Mesodermal cell (in vitro differentiated cells): Measurements from ENCODE around the gene CACNA1E.

Experiments used
- H3K27ac ChIP-seq: 2 replicates; pipeline ENCODE4 v1.7.0; 2013; ENCODE audit warnings: mild to moderate bottlenecking, low read depth, low read length, moderate library complexity; ENCODE audit not compliant: severe bottlenecking
- H3K36me3 ChIP-seq: 2 replicates; pipeline ENCODE4 v1.7.1; 2013; ENCODE audit warnings: mild to moderate bottlenecking, low read length, moderate library complexity; ENCODE audit not compliant: control insufficient read depth, insufficient read depth
- H3K4me1 ChIP-seq: one replicate; pipeline ENCODE4 v1.7.1; 2013; ENCODE audit warnings: mild to moderate bottlenecking, low read length; ENCODE audit not compliant: insufficient read depth, control insufficient read depth, poor library complexity, severe bottlenecking
- H3K4me3 ChIP-seq: 2 replicates; pipeline ENCODE4 v1.7.0; 2013; ENCODE audit warnings: low read length, control low read depth, mild to moderate bottlenecking; ENCODE audit not compliant: insufficient read depth, poor library complexity, severe bottlenecking; ENCODE audit errors: extremely low read depth
- H3K9me3 ChIP-seq: 2 replicates; pipeline ENCODE4 v1.7.1; 2013; ENCODE audit warnings: mild to moderate bottlenecking, low read length, moderate library complexity; ENCODE audit not compliant: control insufficient read depth
- WGBS, 2 experiments: methylation state at CpG; one replicate each; pipeline ENCODE4 v1.1.5; 2013; ENCODE audit warnings: missing lambda C conversion rate in 2 of 2; ENCODE audit not compliant: insufficient coverage in 2 of 2; 5-methylcytosine and 5-hydroxymethylcytosine counted together

CACNA1E gene

GRCh38 chr1:181676269-181676668, 193.0 kb downstream of the CACNA1E start:
- H3K4me3 ChIP-seq: no peak overlapping the region
- H3K36me3 ChIP-seq: no peaks in the 10 kb centered on the region
- no peak overlapping the region for H3K27ac ChIP-seq
- no peaks in the 10 kb centered on the region for H3K4me1 ChIP-seq
- H3K9me3 ChIP-seq: no peaks in the 10 kb centered on the region
- WGBS, 2 experiments: 63 to 90% methylated on average over 2 to 3 of the region's 6 CpGs

DNA sequence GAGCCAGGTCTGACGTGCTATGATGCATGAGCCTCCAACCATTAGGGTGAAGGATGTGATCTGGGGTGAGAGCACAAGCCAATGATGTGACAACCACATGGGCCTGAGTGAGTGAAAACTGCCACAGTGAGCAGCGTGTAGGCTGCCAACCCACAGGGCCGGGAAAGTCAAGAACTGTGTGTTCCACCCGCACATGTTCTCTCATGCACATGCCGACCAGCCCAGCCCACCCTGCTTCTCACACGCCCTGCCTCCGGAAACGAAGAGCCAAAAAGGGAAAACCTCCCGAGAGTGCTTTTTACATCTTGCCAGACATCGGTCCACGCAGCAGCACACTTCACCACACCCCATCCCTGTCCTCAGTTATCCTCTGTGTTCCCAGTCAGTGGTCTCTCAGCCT, 197.0 kb downstream of the CACNA1E start:
- Histone ChIP-seq H3K36me3 (no peaks in the 10 kb centered on the region), H3K9me3 (no peaks in the 10 kb centered on the region), H3K4me1 (no peaks in the 10 kb centered on the region), H3K27ac (no peak overlapping the region), H3K4me3 (no peak overlapping the region)
- WGBS, 2 experiments: 94 to 97% methylated on average over 11 of the region's 11 CpGs

- no peak overlapping the region for H3K4me3 ChIP-seq
- no peaks in the 10 kb centered on the region for H3K36me3 ChIP-seq
- H3K9me3 ChIP-seq: no peaks in the 10 kb centered on the region
- H3K27ac ChIP-seq: no peak overlapping the region
- WGBS, 2 experiments: 88 to 90% methylated on average over 4 to 6 of the region's 7 CpGs
- H3K4me1 ChIP-seq: no peaks in the 10 kb centered on the region
Observed at GRCh38 chr1:181680871-181681270, 197.6 kb downstream of the CACNA1E start.

DNA sequence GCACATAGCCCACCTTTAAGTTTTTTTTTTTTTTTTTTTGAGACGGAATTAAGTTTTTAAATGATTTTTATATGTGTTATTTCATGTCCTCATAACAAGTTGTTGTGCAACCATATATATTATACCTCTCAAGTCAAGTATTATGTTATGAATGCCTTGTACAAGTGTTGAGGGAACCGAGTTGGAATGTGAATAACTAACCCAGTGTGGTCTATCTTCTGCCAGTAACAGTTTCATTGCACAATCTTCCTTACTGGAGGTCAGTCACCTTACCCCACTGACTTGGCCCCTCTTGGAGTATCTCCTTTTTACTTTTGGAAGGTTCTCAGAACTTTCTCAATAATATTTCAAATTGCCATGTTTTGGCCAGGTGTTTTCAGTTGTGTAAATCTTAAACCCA, 201.9 kb downstream of the CACNA1E start:
- Histone ChIP-seq H3K4me1 (no peaks in the 10 kb centered on the region), H3K36me3 (no peaks in the 10 kb centered on the region), H3K4me3 (no peak overlapping the region), H3K27ac (no peak overlapping the region), H3K9me3 (no peaks in the 10 kb centered on the region)
- 80% methylated on average over 1 of the region's 2 CpGs; no CpG with 5 or more reads in 1 of the 2 experiments for WGBS, 2 experiments

DNA sequence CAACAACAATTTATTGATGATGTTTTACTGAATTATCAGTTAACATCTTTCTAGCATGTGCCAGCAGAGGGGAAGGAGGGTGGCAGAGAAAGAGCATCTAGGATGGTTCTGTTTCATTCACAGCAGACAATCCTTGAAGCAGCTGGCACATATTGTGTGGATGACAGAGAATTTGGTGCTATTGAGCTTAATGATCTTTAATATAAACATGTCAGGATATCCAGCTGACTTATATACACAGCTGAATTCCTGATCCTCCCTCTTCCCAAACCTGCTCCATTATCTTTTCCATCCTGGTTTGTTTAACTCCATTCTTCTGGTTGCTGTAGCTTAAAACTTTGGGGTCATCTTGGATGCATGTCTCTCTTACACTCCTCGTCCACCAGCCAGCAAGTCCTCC, 218.6 kb downstream of the CACNA1E start:
- H3K9me3 ChIP-seq: no peaks in the 10 kb centered on the region
- H3K27ac ChIP-seq: no peak overlapping the region
- 75 to 100% methylated on average over 1 of the region's 1 CpG for WGBS, 2 experiments
- H3K4me1 ChIP-seq: no peaks in the 10 kb centered on the region
- H3K4me3 ChIP-seq: no peak overlapping the region
- no peaks in the 10 kb centered on the region for H3K36me3 ChIP-seq

GRCh38 chr1:181704546-181704945, 221.2 kb downstream of the CACNA1E start:
- 55 to 62% methylated on average over 8 of the region's 8 CpGs for WGBS, 2 experiments

DNA sequence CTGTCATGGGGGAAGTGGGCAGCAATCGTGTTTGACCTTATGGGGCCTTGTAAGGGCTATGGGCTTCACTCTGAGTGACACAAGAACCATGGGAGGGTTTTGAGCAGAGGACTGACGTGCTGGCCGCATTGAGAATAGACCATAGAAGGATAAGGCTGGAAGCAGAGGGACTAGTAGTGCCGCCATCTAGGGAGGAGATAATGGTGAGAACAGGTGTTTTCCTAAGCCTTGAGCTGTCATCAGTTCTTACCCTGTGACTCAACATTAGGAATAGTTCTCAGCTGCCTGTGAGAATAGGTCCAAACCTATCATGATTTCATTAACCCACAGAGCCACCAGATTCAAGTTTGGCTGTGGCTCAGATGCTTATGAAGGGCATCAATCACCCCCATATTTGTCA, 228.5 kb downstream of the CACNA1E start:
- Histone ChIP-seq H3K36me3 (no peaks in the 10 kb centered on the region), H3K4me1 (peaks cover 6% of the 10 kb centered on the region), H3K9me3 (no peaks in the 10 kb centered on the region), H3K27ac (no peak overlapping the region), H3K4me3 (no peak overlapping the region)
- WGBS, 2 experiments: 87 to 91% methylated on average over 3 to 4 of the region's 4 CpGs

More at GRCh38 chr1:181704546-181704945, 221.2 kb downstream of the CACNA1E start:
- Histone ChIP-seq H3K4me1 (no peaks in the 10 kb centered on the region), H3K9me3 (no peaks in the 10 kb centered on the region), H3K27ac (no peak overlapping the region), H3K4me3 (no peak overlapping the region), H3K36me3 (no peaks in the 10 kb centered on the region)

DNA sequence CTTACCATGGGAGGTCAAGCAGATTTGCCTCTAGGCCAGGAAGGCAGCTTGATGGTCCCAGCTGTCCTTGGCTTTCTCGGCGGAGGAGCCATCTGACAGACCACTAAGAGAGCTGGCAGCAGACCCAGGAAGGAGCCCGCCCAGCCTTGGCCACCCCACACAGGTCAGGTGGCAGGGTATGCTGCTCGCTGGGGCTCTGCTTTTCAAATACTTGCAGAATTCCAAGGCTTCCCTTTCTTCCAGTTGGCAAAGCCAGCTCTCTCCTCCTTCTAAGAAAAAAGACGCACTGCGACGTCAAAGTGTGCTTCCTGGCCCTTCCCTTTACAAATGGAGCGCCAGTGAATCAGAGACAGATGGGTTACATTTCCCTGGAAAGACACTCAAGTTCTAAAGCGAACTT, 229.4 kb downstream of the CACNA1E start:
- Histone ChIP-seq H3K4me1 (peaks cover 6% of the 10 kb centered on the region), H3K9me3 (no peaks in the 10 kb centered on the region), H3K4me3 (no peak overlapping the region), H3K36me3 (no peaks in the 10 kb centered on the region), H3K27ac (no peak overlapping the region)
- 84 to 100% methylated on average over 6 to 8 of the region's 9 CpGs for WGBS, 2 experiments

- no peak overlapping the region for H3K4me3 ChIP-seq
- no peaks in the 10 kb centered on the region for H3K9me3 ChIP-seq
- H3K4me1 ChIP-seq: peaks cover 6% of the 10 kb centered on the region
- no CpG with 5 or more reads among the region's 2 CpGs for WGBS, 2 experiments
- no peaks in the 10 kb centered on the region for H3K36me3 ChIP-seq
- no peak overlapping the region for H3K27ac ChIP-seq
Observed at GRCh38 chr1:181714428-181714827, 231.1 kb downstream of the CACNA1E start.

- Histone ChIP-seq H3K9me3 (no peaks in the 10 kb centered on the region), H3K36me3 (no peaks in the 10 kb centered on the region), H3K27ac (no peak overlapping the region), H3K4me3 (no peak overlapping the region), H3K4me1 (peaks cover 6% of the 10 kb centered on the region)
- WGBS, 2 experiments: 55 to 67% methylated on average over 2 to 3 of the region's 6 CpGs
Observed at GRCh38 chr1:181718034-181718433, 234.7 kb downstream of the CACNA1E start.

DNA sequence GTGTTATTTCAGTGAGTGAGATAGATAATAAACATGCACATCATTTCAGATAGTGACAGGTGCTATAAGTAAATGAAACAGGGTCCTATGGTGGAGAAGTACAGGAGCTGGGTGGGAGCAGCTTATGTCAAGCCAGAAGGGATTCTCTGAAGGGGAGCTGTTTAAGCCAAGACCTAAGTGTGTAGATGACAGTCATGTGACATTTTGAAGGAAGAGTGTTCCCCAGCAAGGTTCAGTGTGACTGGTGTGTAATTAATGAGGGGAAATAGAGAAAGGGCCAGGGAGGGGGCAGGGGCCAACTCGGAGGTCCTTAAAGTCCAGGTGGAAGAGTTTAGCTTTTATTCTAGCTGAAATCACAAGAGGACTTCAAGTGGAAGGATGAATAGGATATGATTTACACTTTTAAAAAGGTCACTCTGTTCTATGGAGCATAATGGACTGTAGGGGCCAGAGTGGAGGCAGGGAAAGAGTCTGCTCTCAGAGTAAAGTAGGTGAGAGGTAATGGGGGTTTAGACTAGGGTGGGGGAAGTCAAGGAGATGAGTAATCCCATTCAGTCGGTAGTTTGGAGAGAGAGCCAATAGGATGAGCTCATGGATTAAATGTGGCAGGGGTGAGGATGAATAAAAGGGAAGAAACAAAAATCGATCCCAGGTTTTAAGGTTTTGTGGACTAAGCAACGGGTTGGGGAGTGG, 243.1 kb downstream of the CACNA1E start:
- H3K9me3 ChIP-seq: no peaks in the 10 kb centered on the region
- no peak overlapping the region for H3K4me3 ChIP-seq
- no peaks in the 10 kb centered on the region for H3K36me3 ChIP-seq
- 58 to 65% methylated on average over 3 to 4 of the region's 4 CpGs for WGBS, 2 experiments
- H3K4me1 ChIP-seq: peaks cover 5% of the 10 kb centered on the region
- no peak overlapping the region for H3K27ac ChIP-seq
